ENCODE data around the gene ALMS1. TPM values are rescaled to one million over a fixed set of nuclear protein-coding genes. Genes with fewer than 3 reads are reported as not detected.

The ALMS1 gene
- total and polyA plus RNA-seq, 2 of the 8 experiments (the other 6 are each of a cell fraction or from before 2014, with no cell fraction given) = 21.8 to 45.6 TPM

DNA sequence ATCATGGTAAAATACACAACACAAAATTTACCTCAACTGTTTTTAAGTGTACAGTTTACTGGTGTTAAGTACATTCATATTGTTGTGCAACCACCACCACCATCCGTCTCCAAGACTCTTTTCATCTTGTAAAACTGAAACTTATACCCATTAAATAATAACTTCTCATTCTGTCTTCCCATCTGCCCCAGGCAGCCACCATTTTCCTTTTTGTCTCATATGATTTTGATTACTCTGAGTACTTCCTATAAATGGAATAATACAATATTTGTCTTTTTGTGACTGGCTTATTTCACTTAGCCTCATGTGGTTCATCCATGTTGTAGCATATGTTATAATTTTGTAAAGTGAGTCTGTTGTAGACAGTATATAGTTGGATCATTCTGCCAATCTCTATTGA lies 82.7 kb downstream of the ALMS1 start (continued):
- TF ChIP-seq, protein P1, sequence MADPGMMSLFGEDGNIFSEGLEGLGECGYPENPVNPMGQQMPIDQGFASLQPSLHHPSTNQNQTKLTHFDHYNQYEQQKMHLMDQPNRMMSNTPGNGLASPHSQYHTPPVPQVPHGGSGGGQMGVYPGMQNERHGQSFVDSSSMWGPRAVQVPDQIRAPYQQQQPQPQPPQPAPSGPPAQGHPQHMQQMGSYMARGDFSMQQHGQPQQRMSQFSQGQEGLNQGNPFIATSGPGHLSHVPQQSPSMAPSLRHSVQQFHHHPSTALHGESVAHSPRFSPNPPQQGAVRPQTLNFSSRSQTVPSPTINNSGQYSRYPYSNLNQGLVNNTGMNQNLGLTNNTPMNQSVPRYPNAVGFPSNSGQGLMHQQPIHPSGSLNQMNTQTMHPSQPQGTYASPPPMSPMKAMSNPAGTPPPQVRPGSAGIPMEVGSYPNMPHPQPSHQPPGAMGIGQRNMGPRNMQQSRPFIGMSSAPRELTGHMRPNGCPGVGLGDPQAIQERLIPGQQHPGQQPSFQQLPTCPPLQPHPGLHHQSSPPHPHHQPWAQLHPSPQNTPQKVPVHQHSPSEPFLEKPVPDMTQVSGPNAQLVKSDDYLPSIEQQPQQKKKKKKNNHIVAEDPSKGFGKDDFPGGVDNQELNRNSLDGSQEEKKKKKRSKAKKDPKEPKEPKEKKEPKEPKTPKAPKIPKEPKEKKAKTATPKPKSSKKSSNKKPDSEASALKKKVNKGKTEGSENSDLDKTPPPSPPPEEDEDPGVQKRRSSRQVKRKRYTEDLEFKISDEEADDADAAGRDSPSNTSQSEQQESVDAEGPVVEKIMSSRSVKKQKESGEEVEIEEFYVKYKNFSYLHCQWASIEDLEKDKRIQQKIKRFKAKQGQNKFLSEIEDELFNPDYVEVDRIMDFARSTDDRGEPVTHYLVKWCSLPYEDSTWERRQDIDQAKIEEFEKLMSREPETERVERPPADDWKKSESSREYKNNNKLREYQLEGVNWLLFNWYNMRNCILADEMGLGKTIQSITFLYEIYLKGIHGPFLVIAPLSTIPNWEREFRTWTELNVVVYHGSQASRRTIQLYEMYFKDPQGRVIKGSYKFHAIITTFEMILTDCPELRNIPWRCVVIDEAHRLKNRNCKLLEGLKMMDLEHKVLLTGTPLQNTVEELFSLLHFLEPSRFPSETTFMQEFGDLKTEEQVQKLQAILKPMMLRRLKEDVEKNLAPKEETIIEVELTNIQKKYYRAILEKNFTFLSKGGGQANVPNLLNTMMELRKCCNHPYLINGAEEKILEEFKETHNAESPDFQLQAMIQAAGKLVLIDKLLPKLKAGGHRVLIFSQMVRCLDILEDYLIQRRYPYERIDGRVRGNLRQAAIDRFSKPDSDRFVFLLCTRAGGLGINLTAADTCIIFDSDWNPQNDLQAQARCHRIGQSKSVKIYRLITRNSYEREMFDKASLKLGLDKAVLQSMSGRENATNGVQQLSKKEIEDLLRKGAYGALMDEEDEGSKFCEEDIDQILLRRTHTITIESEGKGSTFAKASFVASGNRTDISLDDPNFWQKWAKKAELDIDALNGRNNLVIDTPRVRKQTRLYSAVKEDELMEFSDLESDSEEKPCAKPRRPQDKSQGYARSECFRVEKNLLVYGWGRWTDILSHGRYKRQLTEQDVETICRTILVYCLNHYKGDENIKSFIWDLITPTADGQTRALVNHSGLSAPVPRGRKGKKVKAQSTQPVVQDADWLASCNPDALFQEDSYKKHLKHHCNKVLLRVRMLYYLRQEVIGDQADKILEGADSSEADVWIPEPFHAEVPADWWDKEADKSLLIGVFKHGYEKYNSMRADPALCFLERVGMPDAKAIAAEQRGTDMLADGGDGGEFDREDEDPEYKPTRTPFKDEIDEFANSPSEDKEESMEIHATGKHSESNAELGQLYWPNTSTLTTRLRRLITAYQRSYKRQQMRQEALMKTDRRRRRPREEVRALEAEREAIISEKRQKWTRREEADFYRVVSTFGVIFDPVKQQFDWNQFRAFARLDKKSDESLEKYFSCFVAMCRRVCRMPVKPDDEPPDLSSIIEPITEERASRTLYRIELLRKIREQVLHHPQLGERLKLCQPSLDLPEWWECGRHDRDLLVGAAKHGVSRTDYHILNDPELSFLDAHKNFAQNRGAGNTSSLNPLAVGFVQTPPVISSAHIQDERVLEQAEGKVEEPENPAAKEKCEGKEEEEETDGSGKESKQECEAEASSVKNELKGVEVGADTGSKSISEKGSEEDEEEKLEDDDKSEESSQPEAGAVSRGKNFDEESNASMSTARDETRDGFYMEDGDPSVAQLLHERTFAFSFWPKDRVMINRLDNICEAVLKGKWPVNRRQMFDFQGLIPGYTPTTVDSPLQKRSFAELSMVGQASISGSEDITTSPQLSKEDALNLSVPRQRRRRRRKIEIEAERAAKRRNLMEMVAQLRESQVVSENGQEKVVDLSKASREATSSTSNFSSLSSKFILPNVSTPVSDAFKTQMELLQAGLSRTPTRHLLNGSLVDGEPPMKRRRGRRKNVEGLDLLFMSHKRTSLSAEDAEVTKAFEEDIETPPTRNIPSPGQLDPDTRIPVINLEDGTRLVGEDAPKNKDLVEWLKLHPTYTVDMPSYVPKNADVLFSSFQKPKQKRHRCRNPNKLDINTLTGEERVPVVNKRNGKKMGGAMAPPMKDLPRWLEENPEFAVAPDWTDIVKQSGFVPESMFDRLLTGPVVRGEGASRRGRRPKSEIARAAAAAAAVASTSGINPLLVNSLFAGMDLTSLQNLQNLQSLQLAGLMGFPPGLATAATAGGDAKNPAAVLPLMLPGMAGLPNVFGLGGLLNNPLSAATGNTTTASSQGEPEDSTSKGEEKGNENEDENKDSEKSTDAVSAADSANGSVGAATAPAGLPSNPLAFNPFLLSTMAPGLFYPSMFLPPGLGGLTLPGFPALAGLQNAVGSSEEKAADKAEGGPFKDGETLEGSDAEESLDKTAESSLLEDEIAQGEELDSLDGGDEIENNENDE (IDR thresholded peaks at IDR 0.05; ENCODE audit: insufficient replicate concordance, low read length) = no peak
- no peak for TF ChIP-seq GTF2F1 (IDR thresholded peaks at IDR 0.05; ENCODE audit: borderline replicate concordance, low read depth, low read length)
- TF ChIP-seq KDM5A (IDR thresholded peaks at IDR 0.05; ENCODE audit: low read length) = no peak
- TF ChIP-seq POLR2A (IDR thresholded peaks at IDR 0.05; ENCODE audit: control extremely low read depth in 1 of 2, low read depth in 2 of 2, low read length in 2 of 2) = no peak
- no peak for TF ChIP-seq SP1 (IDR thresholded peaks at IDR 0.05; ENCODE audit: low read depth, low read length)
- TF ChIP-seq CHD2 (IDR thresholded peaks at IDR 0.05; ENCODE audit: low read length) = no peak
- TF ChIP-seq TAF7 (optimal IDR thresholded peaks at IDR 0.05; ENCODE audit: borderline replicate concordance, low read depth, low read length) = no peak
